ENCODE results near the gene UNC13D. TPM values are rescaled to one million over a fixed set of nuclear protein-coding genes. Genes with fewer than 3 reads are reported as not detected.

UNC13D gene
- total RNA-seq = 0.12 and 0.20 TPM in 2 replicates

GRCh38 chr17:75843577-75844529, at the start of gene UNC13D:
UNC13D (minus strand) TSS chr17:75844404; CDS start chr17:75844337, 67 bp downstream.

DNA sequence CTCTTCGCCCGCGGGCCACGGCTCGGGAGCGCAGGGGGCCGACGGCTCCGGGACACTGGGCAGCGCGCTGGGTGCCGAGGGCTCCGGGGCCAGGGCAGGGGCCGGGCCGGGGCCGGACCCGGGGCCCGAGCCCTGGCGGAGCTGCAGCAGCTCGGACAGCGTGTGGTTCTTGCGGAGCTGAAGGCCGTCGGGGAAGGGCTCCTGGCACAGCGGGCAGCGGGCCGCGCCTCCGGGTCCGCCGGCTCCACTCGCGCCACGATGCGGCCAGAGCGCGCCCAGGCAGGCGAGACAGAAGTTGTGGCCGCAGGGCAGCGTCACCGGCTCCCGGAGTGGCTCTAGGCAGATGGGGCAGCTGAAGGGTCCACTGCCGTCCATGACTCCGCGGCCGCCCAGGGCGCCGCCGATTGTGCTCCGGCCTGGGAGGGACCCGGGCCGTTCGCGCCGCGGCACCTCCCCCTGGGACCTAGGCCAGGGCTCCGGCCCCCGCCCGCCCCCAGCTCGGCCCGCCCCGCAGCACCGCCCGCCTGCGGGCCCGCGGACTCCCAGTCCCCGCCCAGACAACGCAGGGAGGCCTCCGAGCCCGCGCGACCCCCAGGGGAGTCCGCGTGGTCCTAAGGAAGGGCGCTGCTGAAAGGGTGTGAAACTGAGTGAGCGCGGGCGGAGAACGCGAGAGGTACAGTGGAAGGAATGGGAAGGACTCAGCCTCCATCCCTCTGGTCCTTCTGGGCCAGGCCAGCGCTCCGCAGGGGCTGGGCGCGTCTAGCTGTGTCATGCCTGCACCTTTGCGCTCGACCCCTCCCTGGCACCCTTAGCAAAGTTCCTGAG, 34.2 kb upstream of the UNC13D start, which contains the start of gene TRIM47:
TSS of gene TRIM47 (minus strand) at position 408 of the 825 bp plus-strand sequence. CDS start at position 375, 33 bp downstream.

DNA sequence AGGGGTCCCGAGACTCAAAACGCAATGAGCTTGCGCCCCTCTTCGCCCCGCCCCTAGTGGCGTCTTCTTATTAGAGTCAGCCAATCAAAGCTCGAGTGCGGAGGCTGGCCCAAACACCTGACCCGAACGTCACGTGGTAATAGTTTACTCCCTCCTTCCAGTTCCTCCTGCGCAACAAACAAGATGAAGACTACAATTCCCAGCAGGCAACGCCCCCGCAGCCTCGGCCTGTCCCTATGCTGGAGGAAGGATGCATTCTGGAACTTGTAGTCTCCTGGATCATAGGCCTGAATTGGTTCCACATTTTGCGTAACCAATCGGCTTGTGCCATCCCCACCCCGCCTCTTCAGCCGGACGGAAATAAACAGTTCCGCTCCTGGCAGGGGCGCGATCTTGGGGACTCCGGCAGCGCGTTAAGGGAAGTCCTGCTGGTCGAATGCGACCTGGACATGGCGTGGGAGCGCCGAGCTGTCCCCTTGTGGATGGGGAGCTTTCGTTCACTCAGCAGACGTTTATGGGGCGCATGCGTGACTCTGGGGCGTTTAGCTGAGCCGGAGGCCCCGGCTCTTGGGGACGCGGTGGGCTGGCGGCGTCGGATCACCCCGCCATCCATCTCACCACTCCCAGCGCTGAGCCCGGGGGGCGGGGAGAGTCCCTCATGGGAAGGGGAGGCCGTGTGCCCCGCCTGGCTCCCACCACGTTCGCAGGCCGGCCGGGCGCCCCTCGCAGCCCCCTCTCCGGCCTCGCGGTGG, 11.3 kb upstream of the UNC13D start, which contains the start of gene WBP2:
TSS of gene WBP2 (minus strand) at position 26 of the 752 bp plus-strand sequence. CDS start 38 bp downstream, outside the sequence.

GRCh38 chr17:75784473-75785015, 59.7 kb downstream of the UNC13D start, which contains the start of gene UNK:
UNK (plus strand) TSS chr17:75784806; CDS start chr17:75784881, 75 bp downstream.

Other genes with a start within 250 kb of the UNC13D start
- gene SMIM5, start 211.0 kb downstream of the UNC13D start, total RNA-seq = not detected in 2 replicates
- gene RECQL5, start 177.2 kb downstream of the UNC13D start, total RNA-seq = 10.3 and 13.6 TPM in 2 replicates
- gene SAP30BP, start 177.1 kb downstream of the UNC13D start, total RNA-seq = 32.4 and 36.3 TPM in 2 replicates
- gene ITGB4, start 122.9 kb downstream of the UNC13D start, total RNA-seq = 0.25 and 0.59 TPM in 2 replicates
- gene GALK1, start 79.2 kb downstream of the UNC13D start, total RNA-seq = 20.0 and 26.4 TPM in 2 replicates
- gene UNK, start 59.6 kb downstream of the UNC13D start, total RNA-seq = 22.0 and 26.1 TPM in 2 replicates
- 35.1 and 43.8 TPM in 2 replicates for gene WBP2, start 10.9 kb upstream of the UNC13D start, total RNA-seq
- gene TRIM47, start 34.2 kb upstream of the UNC13D start, total RNA-seq = 31.0 and 35.9 TPM in 2 replicates
- 23.9 and 24.8 TPM in 2 replicates for gene TRIM65, start 52.5 kb upstream of the UNC13D start, total RNA-seq
- 22.2 and 30.8 TPM in 2 replicates for gene MRPL38, start 60.5 kb upstream of the UNC13D start, total RNA-seq
- 2.7 and 9.9 TPM in 2 replicates for gene FBF1, start 96.6 kb upstream of the UNC13D start, total RNA-seq
- 37.6 and 47.4 TPM in 2 replicates for gene ACOX1, start 134.8 kb upstream of the UNC13D start, total RNA-seq
- 9.2 and 13.2 TPM in 2 replicates for gene TEN1, start 134.8 kb upstream of the UNC13D start, total RNA-seq
- gene CDK3, start 156.5 kb upstream of the UNC13D start, total RNA-seq = 1.6 and 2.4 TPM in 2 replicates
- gene EVPL, start 182.9 kb upstream of the UNC13D start, total RNA-seq = not detected in 2 replicates
- gene SRP68, start 228.1 kb upstream of the UNC13D start, total RNA-seq = 40.8 and 48.2 TPM in 2 replicates
- not detected in 2 replicates for gene GALR2, start 230.4 kb upstream of the UNC13D start, total RNA-seq
- not detected in 2 replicates for gene ZACN, start 234.8 kb upstream of the UNC13D start, total RNA-seq